GM23338 (cell line): Measurements from ENCODE around the gene STAT3. TPM values are rescaled to one million over a fixed set of nuclear protein-coding genes. Genes with fewer than 3 reads are reported as not detected.
A peak's percentile ranks its signal among the peaks of the same experiment; 100 is the strongest.
"Not testable (repeated sequence)": the region's sequence is repeated elsewhere in the genome, so short reads cannot be mapped to it uniquely, and the experiment has no call there.

Experiments
- ATAC-seq: fragments of 200-7000 bp; cut with Tn5 transposase; 3 replicates; pipeline ENCODE4 v1.9.1; 2020
- DNase-seq: peaks from one replicate; pipeline ENCODE4 v3.0.0-alpha.2; 2015; ENCODE audit warnings: low spot score
- H2AFZ ChIP-seq: fragments of 200-600 bp; sonication (generic); 2 replicates; pipeline ENCODE4 v1.8.0; 2016; ENCODE audit warnings: antibody characterized with exemption, mild to moderate bottlenecking, moderate library complexity
- H3F3A ChIP-seq: fragments of 200-600 bp; sonication (generic); replicated peaks from 2 replicates; pipeline ENCODE4 v1.8.0; 2017; ENCODE audit warnings: antibody characterized with exemption, mixed run types, low read depth
- H3K27ac ChIP-seq: fragments of 200-600 bp; sonication (generic); 2 replicates; pipeline ENCODE4 v1.6.1; 2016; ENCODE audit warnings: low read depth
- H3K27me3 ChIP-seq: fragments of 200-600 bp; sonication (generic); 2 replicates; pipeline ENCODE4 v1.8.0; 2016; ENCODE audit warnings: mild to moderate bottlenecking, mixed run types, moderate library complexity; ENCODE audit not compliant: insufficient read depth
- H3K36me3 ChIP-seq: fragments of 200-600 bp; sonication (generic); 2 replicates; pipeline ENCODE4 v1.8.0; 2016; ENCODE audit warnings: mild to moderate bottlenecking; ENCODE audit not compliant: insufficient read depth
- H3K4me1 ChIP-seq: fragments of 200-600 bp; sonication (generic); 2 replicates; pipeline ENCODE4 v1.8.0; 2016; ENCODE audit warnings: mild to moderate bottlenecking, moderate library complexity; ENCODE audit not compliant: insufficient read depth
- H3K4me2 ChIP-seq: fragments of 200-600 bp; sonication (generic); 2 replicates; pipeline ENCODE4 v1.7.1; 2017; ENCODE audit warnings: mixed run types
- H3K4me3 ChIP-seq: fragments of 200-600 bp; sonication (generic); 2 replicates; pipeline ENCODE4 v1.6.1; 2016; ENCODE audit warnings: mixed run types
- H3K79me2 ChIP-seq: fragments of 200-600 bp; sonication (generic); replicated peaks from 2 replicates; pipeline ENCODE4 v1.8.0; 2017; ENCODE audit warnings: mild to moderate bottlenecking; ENCODE audit not compliant: insufficient read depth
- H3K9me2 ChIP-seq: fragments of 200-600 bp; sonication (generic); 2 replicates; pipeline ENCODE4 v1.8.0; 2017; ENCODE audit not compliant: insufficient read depth
- H4K20me1 ChIP-seq: fragments of 200-600 bp; sonication (generic); replicated peaks from 2 replicates; pipeline ENCODE4 v1.8.0; 2017; ENCODE audit warnings: mild to moderate bottlenecking; ENCODE audit not compliant: insufficient read depth
- H3K27ac Mint-ChIP-seq: 2 replicates; pipeline ENCODE4 v1.8.0; 2020; ENCODE audit warnings: inconsistent platforms, mild to moderate bottlenecking, moderate library complexity, mixed read lengths
- H3K27me3 Mint-ChIP-seq: 3 replicates; pipeline ENCODE4 v1.8.0; 2022; ENCODE audit warnings: low read depth, mild to moderate bottlenecking, moderate library complexity, mixed read lengths, inconsistent platforms; ENCODE audit not compliant: insufficient read depth, poor library complexity
- H3K36me3 Mint-ChIP-seq: 3 replicates; pipeline ENCODE4 v1.8.0; 2021; ENCODE audit warnings: low read depth, mild to moderate bottlenecking, inconsistent platforms, moderate library complexity, mixed read lengths
- H3K4me1 Mint-ChIP-seq: 3 replicates; pipeline ENCODE4 v1.8.0; 2020; ENCODE audit warnings: mild to moderate bottlenecking, inconsistent platforms, mixed read lengths
- H3K4me3 Mint-ChIP-seq: 3 replicates; pipeline ENCODE4 v1.8.0; 2021; ENCODE audit warnings: moderate library complexity, mild to moderate bottlenecking, inconsistent platforms, mixed read lengths
- H3K9me3 Mint-ChIP-seq: 3 replicates; pipeline ENCODE4 v1.8.0; 2020; ENCODE audit warnings: moderate library complexity, mild to moderate bottlenecking, inconsistent platforms, mixed read lengths
- ZNF114 ChIP-seq: fragments of 250-450 bp; sonication (Bioruptor Pico); IDR thresholded peaks from 2 replicates; pipeline ENCODE4 v1.5.0; 2020; ENCODE audit warnings: mild to moderate bottlenecking, moderate library complexity
- polyA plus RNA-seq: library from polyadenylated mRNA; unstranded; fragments of >200 nt; fragmentation: Nextera tagmentation; extraction: Ambion mirVana; gene quantifications from 2 replicates; pipeline ENCODE4 v1.2.1, GENCODE V29; 2016
- total RNA-seq: library from RNA; depleted of rRNA; stranded (reverse); fragments of >200 nt; shearing (Covaris generic); gene quantifications from 2 replicates; pipeline ENCODE4 v1.2.3, GENCODE V29; 2014
- TF ChIP-seq, protein P1 (sequence below): fragments of 250-450 bp; sonication (Bioruptor Pico); IDR thresholded peaks from 2 replicates; pipeline ENCODE4 v1.5.0; 2020; ENCODE audit warnings: mild to moderate bottlenecking, moderate library complexity

The STAT3 gene
- total and polyA plus RNA-seq, 2 experiments from 2014 or later, result 49.5 to 78.0 TPM

DNA sequence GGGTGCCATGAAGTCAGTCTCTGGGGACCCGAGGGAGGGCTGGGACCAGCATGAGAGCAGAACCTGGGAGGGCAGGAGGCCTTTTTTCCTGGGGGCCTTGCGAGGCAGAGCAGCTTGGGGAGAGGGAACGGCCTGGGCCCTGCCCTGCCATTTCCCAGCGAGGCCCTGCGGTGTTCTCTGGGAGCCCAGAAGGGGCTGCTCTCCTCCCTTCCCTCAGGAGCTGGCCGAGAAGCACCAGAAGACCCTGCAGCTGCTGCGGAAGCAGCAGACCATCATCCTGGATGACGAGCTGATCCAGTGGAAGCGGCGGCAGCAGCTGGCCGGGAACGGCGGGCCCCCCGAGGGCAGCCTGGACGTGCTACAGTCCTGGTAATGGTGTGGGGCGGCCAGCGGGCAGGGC lies 88.3 kb downstream of the STAT3 start:
- H3K27ac ChIP-seq, H3K36me3 ChIP-seq, H3K4me2 ChIP-seq, DNase-seq, H3K27me3 ChIP-seq, H3K9me2 ChIP-seq, H3K4me3 Mint-ChIP-seq, H2AFZ ChIP-seq, H3F3A ChIP-seq, H3K4me1 ChIP-seq, H3K4me1 Mint-ChIP-seq, H3K27ac Mint-ChIP-seq, H3K4me3 ChIP-seq, H3K36me3 Mint-ChIP-seq, H4K20me1 ChIP-seq, H3K79me2 ChIP-seq, H3K9me3 Mint-ChIP-seq: not testable (repeated sequence)
- ATAC-seq, result peak; percentile 67
- peaks cover 21% of the 10 kb centered on the region for H3K27me3 Mint-ChIP-seq

GRCh38 chr17:42299361-42299760 lies 88.9 kb downstream of the STAT3 start:
- H3K4me1 ChIP-seq, H3K4me1 Mint-ChIP-seq, DNase-seq, H3K9me3 Mint-ChIP-seq, H3K4me2 ChIP-seq, H3K27me3 ChIP-seq, H4K20me1 ChIP-seq, H3K4me3 Mint-ChIP-seq, H2AFZ ChIP-seq, H3K27ac ChIP-seq, H3K4me3 ChIP-seq, H3K27ac Mint-ChIP-seq, H3F3A ChIP-seq, H3K36me3 Mint-ChIP-seq, H3K36me3 ChIP-seq, H3K79me2 ChIP-seq, H3K9me2 ChIP-seq, ATAC-seq: not testable (repeated sequence)
- H3K27me3 Mint-ChIP-seq, result peaks cover 16% of the 10 kb centered on the region

- H3K27me3 Mint-ChIP-seq, H3K27ac ChIP-seq, H3K9me3 Mint-ChIP-seq, H3K27ac Mint-ChIP-seq, H3K27me3 ChIP-seq, H4K20me1 ChIP-seq, H3K9me2 ChIP-seq, H3F3A ChIP-seq, H3K4me2 ChIP-seq, H2AFZ ChIP-seq, H3K4me1 Mint-ChIP-seq, H3K36me3 Mint-ChIP-seq, H3K4me1 ChIP-seq, DNase-seq, H3K36me3 ChIP-seq, ATAC-seq, H3K79me2 ChIP-seq, H3K4me3 Mint-ChIP-seq, H3K4me3 ChIP-seq: not testable (repeated sequence)
These were observed 90.5 kb downstream of the STAT3 start for GRCh38 chr17:42297775-42298174.

DNA sequence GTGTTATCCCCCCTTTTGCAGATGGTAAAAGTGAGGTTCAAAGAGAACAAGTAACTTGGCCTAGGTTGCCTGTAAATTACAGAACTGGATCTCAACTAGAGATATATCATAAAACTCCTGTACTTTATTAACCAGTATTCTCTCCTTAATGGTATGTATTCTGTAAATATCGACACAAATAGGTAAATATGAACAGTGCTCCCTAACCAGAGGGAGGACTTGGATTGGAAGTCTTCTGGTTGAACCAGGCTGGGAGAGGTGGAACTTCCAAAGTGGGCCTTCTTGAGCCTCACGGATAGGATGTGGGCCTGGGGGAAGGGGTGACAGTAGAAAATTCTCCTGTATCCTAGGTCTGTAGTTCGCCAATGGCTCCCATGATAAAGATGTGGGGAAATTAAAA lies 92.2 kb downstream of the STAT3 start:
- Mint-ChIP-seq H3K27me3 (peaks cover 4% of the 10 kb centered on the region), H3K27ac (no peak overlapping the region), H3K9me3 (no peaks in the 10 kb centered on the region), H3K4me3 (no peak overlapping the region), H3K36me3 (no peaks in the 10 kb centered on the region), H3K4me1 (no peaks in the 10 kb centered on the region)
- DNase-seq (no peak), ATAC-seq (no peak)
- Histone ChIP-seq H3K4me2 (no peak overlapping the region), H3K79me2 (no peaks in the 10 kb centered on the region), H3K36me3 (no peaks in the 10 kb centered on the region; the same call in 1 of the 2 replicates), H4K20me1 (no peaks in the 10 kb centered on the region), H3K27ac (no peak overlapping the region), H3K4me3 (no peak overlapping the region), H3K9me2 (no peaks in the 10 kb centered on the region), H3K27me3 (no peaks in the 10 kb centered on the region), H2AFZ (no peak overlapping the region), H3F3A (no peaks in the 10 kb centered on the region), H3K4me1 (no peaks in the 10 kb centered on the region)
- no peak for TF ChIP-seq ZNF114 (CRISPR knock-in tag)
- TF ChIP-seq, protein P1, sequence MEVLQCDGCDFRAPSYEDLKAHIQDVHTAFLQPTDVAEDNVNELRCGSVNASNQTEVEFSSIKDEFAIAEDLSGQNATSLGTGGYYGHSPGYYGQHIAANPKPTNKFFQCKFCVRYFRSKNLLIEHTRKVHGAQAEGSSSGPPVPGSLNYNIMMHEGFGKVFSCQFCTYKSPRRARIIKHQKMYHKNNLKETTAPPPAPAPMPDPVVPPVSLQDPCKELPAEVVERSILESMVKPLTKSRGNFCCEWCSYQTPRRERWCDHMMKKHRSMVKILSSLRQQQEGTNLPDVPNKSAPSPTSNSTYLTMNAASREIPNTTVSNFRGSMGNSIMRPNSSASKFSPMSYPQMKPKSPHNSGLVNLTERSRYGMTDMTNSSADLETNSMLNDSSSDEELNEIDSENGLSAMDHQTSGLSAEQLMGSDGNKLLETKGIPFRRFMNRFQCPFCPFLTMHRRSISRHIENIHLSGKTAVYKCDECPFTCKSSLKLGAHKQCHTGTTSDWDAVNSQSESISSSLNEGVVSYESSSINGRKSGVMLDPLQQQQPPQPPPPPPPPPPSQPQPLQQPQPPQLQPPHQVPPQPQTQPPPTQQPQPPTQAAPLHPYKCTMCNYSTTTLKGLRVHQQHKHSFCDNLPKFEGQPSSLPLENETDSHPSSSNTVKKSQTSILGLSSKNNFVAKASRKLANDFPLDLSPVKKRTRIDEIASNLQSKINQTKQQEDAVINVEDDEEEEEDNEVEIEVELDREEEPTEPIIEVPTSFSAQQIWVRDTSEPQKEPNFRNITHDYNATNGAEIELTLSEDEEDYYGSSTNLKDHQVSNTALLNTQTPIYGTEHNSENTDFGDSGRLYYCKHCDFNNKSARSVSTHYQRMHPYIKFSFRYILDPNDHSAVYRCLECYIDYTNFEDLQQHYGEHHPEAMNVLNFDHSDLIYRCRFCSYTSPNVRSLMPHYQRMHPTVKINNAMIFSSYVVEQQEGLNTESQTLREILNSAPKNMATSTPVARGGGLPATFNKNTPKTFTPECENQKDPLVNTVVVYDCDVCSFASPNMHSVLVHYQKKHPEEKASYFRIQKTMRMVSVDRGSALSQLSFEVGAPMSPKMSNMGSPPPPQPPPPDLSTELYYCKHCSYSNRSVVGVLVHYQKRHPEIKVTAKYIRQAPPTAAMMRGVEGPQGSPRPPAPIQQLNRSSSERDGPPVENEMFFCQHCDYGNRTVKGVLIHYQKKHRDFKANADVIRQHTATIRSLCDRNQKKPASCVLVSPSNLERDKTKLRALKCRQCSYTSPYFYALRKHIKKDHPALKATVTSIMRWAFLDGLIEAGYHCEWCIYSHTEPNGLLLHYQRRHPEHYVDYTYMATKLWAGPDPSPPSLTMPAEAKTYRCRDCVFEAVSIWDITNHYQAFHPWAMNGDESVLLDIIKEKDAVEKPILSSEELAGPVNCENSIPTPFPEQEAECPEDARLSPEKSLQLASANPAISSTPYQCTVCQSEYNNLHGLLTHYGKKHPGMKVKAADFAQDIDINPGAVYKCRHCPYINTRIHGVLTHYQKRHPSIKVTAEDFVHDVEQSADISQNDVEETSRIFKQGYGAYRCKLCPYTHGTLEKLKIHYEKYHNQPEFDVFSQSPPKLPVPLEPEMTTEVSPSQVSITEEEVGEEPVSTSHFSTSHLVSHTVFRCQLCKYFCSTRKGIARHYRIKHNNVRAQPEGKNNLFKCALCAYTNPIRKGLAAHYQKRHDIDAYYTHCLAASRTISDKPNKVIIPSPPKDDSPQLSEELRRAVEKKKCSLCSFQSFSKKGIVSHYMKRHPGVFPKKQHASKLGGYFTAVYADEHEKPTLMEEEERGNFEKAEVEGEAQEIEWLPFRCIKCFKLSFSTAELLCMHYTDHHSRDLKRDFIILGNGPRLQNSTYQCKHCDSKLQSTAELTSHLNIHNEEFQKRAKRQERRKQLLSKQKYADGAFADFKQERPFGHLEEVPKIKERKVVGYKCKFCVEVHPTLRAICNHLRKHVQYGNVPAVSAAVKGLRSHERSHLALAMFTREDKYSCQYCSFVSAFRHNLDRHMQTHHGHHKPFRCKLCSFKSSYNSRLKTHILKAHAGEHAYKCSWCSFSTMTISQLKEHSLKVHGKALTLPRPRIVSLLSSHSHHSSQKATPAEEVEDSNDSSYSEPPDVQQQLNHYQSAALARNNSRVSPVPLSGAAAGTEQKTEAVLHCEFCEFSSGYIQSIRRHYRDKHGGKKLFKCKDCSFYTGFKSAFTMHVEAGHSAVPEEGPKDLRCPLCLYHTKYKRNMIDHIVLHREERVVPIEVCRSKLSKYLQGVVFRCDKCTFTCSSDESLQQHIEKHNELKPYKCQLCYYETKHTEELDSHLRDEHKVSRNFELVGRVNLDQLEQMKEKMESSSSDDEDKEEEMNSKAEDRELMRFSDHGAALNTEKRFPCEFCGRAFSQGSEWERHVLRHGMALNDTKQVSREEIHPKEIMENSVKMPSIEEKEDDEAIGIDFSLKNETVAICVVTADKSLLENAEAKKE (CRISPR knock-in tag), result no peak
